ENCODE data around the gene FMN1.

FMN1 gene

DNA sequence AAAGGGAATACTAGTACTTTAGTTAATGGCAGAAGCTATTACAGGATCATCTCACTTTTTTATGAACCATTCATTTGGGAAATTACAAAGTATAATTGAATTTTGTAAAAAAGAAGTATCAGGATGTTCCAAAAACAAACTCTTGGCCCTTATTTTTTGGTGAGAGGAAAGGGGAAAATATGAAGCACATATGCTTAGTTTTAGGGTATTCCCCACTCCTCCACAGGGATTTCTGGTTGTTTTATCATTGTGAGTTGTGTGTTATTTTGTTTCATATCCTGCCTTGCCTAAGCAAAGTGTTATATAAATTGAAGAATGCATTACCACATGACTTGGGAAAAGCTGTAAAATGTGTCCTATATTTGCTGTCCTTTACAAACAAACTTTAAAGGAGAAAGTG lies 227.0 kb downstream of the FMN1 start:
- H3K9me2 ChIP-seq (replicated peaks; ENCODE audit: control insufficient read depth, low read length) = no peaks in the 10 kb centered on the region
- no peaks in the 10 kb centered on the region for H3K79me2 ChIP-seq (ENCODE audit: control insufficient read depth, low read length)
- H3K27ac ChIP-seq (ENCODE audit: low read depth, low read length) = no peak overlapping the region
- H3K4me2 ChIP-seq (ENCODE audit: low read length) = no peak overlapping the region
- H3K4me3 ChIP-seq (ENCODE audit: low read length) = no peak overlapping the region
- H3K36me3 ChIP-seq (ENCODE audit: control insufficient read depth, low read length) = no peaks in the 10 kb centered on the region
- H3K9me3 ChIP-seq (ENCODE audit: control insufficient read depth, insufficient read depth, low read length) = no peaks in the 10 kb centered on the region
- 0 out of 2 replicates have a peak, but pooled peaks cover 2% of the 10 kb centered on the region for H3K27me3 ChIP-seq (ENCODE audit: control insufficient read depth, low read length)
- H4K20me1 ChIP-seq (ENCODE audit: control insufficient read depth, insufficient read depth, low read depth, low read length) = no peaks in the 10 kb centered on the region
- H3F3A ChIP-seq (ENCODE audit: control insufficient read depth, insufficient read depth) = no peaks in the 10 kb centered on the region
- TF ChIP-seq, protein P1, sequence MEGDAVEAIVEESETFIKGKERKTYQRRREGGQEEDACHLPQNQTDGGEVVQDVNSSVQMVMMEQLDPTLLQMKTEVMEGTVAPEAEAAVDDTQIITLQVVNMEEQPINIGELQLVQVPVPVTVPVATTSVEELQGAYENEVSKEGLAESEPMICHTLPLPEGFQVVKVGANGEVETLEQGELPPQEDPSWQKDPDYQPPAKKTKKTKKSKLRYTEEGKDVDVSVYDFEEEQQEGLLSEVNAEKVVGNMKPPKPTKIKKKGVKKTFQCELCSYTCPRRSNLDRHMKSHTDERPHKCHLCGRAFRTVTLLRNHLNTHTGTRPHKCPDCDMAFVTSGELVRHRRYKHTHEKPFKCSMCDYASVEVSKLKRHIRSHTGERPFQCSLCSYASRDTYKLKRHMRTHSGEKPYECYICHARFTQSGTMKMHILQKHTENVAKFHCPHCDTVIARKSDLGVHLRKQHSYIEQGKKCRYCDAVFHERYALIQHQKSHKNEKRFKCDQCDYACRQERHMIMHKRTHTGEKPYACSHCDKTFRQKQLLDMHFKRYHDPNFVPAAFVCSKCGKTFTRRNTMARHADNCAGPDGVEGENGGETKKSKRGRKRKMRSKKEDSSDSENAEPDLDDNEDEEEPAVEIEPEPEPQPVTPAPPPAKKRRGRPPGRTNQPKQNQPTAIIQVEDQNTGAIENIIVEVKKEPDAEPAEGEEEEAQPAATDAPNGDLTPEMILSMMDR (IDR thresholded peaks at IDR 0.05; ENCODE audit: low read depth, low read length, poor library complexity, severe bottlenecking) = no peak
- TF ChIP-seq EZH2phosphoT487 (IDR thresholded peaks at IDR 0.05; ENCODE audit: borderline replicate concordance, low read length) = no peak
- H3K4me1 ChIP-seq (ENCODE audit: control insufficient read depth, low read length) = no peaks in the 10 kb centered on the region

DNA sequence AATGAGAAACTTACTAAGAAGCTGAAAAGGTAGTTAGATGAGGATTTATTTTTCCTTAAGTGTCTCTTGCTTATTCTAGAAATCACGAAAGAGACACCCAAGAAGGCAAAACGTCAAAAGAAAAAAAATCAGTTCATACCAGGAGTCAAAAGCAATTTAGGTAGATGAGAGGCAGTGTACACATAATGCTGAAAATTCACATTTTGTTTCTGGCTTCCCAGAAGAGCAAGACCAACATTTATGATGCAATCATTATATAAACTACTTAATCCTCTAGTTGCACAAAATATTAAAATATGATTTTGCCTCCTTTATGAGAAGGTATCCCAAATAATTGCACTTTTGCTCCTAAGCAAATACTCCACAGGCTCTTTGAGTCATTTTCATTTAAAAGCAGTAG lies 228.0 kb downstream of the FMN1 start:
- Histone ChIP-seq H3K27me3 (ENCODE audit: control insufficient read depth, low read length) (0 out of 2 replicates have a peak, but pooled peaks cover 2% of the 10 kb centered on the region), H3K9me3 (ENCODE audit: control insufficient read depth, insufficient read depth, low read length) (no peaks in the 10 kb centered on the region), H3K4me2 (ENCODE audit: low read length) (no peak overlapping the region), H3K79me2 (ENCODE audit: control insufficient read depth, low read length) (no peaks in the 10 kb centered on the region), H3K27ac (ENCODE audit: low read depth, low read length) (no peak overlapping the region), H3K36me3 (ENCODE audit: control insufficient read depth, low read length) (no peaks in the 10 kb centered on the region), H3F3A (ENCODE audit: control insufficient read depth, insufficient read depth) (no peaks in the 10 kb centered on the region), H3K4me3 (ENCODE audit: low read length) (no peak overlapping the region), H3K4me1 (ENCODE audit: control insufficient read depth, low read length) (no peaks in the 10 kb centered on the region), H4K20me1 (ENCODE audit: control insufficient read depth, insufficient read depth, low read depth, low read length) (no peaks in the 10 kb centered on the region), H3K9me2 (replicated peaks; ENCODE audit: control insufficient read depth, low read length) (no peaks in the 10 kb centered on the region)
- TF ChIP-seq, protein P1 (IDR thresholded peaks at IDR 0.05; ENCODE audit: low read depth, low read length, poor library complexity, severe bottlenecking) = no peak
- no peak for TF ChIP-seq EZH2phosphoT487 (IDR thresholded peaks at IDR 0.05; ENCODE audit: borderline replicate concordance, low read length)

DNA sequence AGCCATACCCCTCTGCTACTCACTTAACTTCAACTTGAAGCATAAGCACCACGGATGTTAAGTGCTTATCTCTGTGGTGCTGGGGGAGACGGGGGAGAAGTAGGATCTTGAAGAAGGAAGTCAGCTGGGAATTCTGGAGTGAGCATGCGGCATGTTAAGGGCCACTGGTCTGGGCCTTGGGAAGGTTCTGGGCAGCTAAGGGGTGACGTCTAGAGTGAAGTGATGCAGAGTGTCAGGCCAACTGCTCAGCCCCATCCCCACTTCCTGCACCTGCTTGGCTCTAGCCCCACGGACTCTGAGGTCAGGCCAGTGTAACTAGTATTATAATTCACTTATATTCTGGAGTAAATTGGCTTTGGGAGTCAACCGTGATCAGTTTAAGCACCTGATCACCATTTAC lies 228.6 kb downstream of the FMN1 start:
- Histone ChIP-seq H3K36me3 (ENCODE audit: control insufficient read depth, low read length) (no peaks in the 10 kb centered on the region), H3K27ac (ENCODE audit: low read depth, low read length) (no peak overlapping the region), H4K20me1 (ENCODE audit: control insufficient read depth, insufficient read depth, low read depth, low read length) (no peaks in the 10 kb centered on the region), H3K9me2 (replicated peaks; ENCODE audit: control insufficient read depth, low read length) (no peaks in the 10 kb centered on the region), H3K79me2 (ENCODE audit: control insufficient read depth, low read length) (no peaks in the 10 kb centered on the region), H3F3A (ENCODE audit: control insufficient read depth, insufficient read depth) (no peaks in the 10 kb centered on the region), H3K4me1 (ENCODE audit: control insufficient read depth, low read length) (no peaks in the 10 kb centered on the region), H3K4me2 (ENCODE audit: low read length) (no peak overlapping the region), H3K9me3 (ENCODE audit: control insufficient read depth, insufficient read depth, low read length) (no peaks in the 10 kb centered on the region), H3K27me3 (ENCODE audit: control insufficient read depth, low read length) (0 out of 2 replicates have a peak, but pooled peaks cover 2% of the 10 kb centered on the region), H3K4me3 (ENCODE audit: low read length) (no peak overlapping the region)
- TF ChIP-seq, protein P1 (IDR thresholded peaks at IDR 0.05; ENCODE audit: low read depth, low read length, poor library complexity, severe bottlenecking) = no peak
- no peak for TF ChIP-seq EZH2phosphoT487 (IDR thresholded peaks at IDR 0.05; ENCODE audit: borderline replicate concordance, low read length)

Data from DOHH2 (cell line).